Stomach (tissue), 4 donors: ENCODE measurements around the gene FEZ2.

Source experiments
- POLR2AphosphoS5 ChIP-seq, 3 donors: sonication (generic); formaldehyde crosslinking; IDR thresholded peaks; one replicate each; pipeline ENCODE4 v1.6.1; 2016; ENCODE audit warnings: antibody characterized with exemption in 3 of 3
- TF ChIP-seq, protein P1 (sequence below), 7 experiments: fragments of 450-650 bp in 4 of 7; fragments of 200-600 bp in 3 of 7; sonication (generic) in 3 of 7; IDR thresholded peaks; one replicate each; pipeline ENCODE4 v1.5.1; 2016 to 2019; ENCODE audit warnings: antibody characterized with exemption in 7 of 7, control low read depth in 2 of 7, mild to moderate bottlenecking in 1 of 7

- TF ChIP-seq, protein P1, sequence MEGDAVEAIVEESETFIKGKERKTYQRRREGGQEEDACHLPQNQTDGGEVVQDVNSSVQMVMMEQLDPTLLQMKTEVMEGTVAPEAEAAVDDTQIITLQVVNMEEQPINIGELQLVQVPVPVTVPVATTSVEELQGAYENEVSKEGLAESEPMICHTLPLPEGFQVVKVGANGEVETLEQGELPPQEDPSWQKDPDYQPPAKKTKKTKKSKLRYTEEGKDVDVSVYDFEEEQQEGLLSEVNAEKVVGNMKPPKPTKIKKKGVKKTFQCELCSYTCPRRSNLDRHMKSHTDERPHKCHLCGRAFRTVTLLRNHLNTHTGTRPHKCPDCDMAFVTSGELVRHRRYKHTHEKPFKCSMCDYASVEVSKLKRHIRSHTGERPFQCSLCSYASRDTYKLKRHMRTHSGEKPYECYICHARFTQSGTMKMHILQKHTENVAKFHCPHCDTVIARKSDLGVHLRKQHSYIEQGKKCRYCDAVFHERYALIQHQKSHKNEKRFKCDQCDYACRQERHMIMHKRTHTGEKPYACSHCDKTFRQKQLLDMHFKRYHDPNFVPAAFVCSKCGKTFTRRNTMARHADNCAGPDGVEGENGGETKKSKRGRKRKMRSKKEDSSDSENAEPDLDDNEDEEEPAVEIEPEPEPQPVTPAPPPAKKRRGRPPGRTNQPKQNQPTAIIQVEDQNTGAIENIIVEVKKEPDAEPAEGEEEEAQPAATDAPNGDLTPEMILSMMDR (IDR thresholded peaks at IDR 0.05): no peak
- no peak for TF ChIP-seq POLR2AphosphoS5 (IDR thresholded peaks at IDR 0.05)
Measured at GRCh38 chr2:36535099-36535498, 62.9 kb downstream of the FEZ2 start.
